Upper lobe of left lung (tissue), 6 donors: ENCODE data around the gene NDUFB10. TPM values are rescaled to one million over a fixed set of nuclear protein-coding genes. Genes with fewer than 3 reads are reported as not detected.

Experiments used
- ATAC-seq, 2 donors: fragments of 200-7000 bp; cut with Tn5 transposase; one replicate each; pipeline ENCODE4 v1.9.1; 2022; ENCODE audit warnings: mild to moderate bottlenecking in 2 of 2, moderate library complexity in 2 of 2; ENCODE audit not compliant: low FRiP score in 2 of 2
- DNase-seq, 2 donors: peaks; one replicate each; pipeline ENCODE4 v3.0.0-alpha.2; 2019 to 2020
- H3K27ac ChIP-seq, 4 donors: fragments of 200-600 bp; sonication (generic); one replicate each; pipeline ENCODE4 v1.5.1; 2016 to 2019
- H3K27me3 ChIP-seq, 4 donors: fragments of 200-600 bp; sonication (generic); one replicate each; pipeline ENCODE4 v1.5.1; 2017 to 2019
- H3K36me3 ChIP-seq, 4 donors: fragments of 200-600 bp; sonication (generic); one replicate each; pipeline ENCODE4 v1.5.1; 2016 to 2019
- H3K4me1 ChIP-seq, 4 donors: fragments of 200-600 bp; sonication (generic); one replicate each; pipeline ENCODE4 v1.5.1; 2018 to 2019
- H3K4me3 ChIP-seq, 4 donors: fragments of 200-600 bp; sonication (generic); one replicate each; pipeline ENCODE4 v1.5.1; 2017 to 2019; ENCODE audit warnings: mild to moderate bottlenecking in 2 of 4, moderate library complexity in 1 of 4
- H3K9me3 ChIP-seq, 4 donors: fragments of 200-600 bp; sonication (generic); one replicate each; pipeline ENCODE4 v1.5.1; 2018 to 2019
- CTCF ChIP-seq, 6 experiments: fragments of 450-650 bp in 4 of 6; fragments of 200-600 bp in 2 of 6; sonication (generic) in 2 of 6; IDR thresholded peaks; one replicate each; pipeline ENCODE4 v1.5.1; 2016 to 2019; ENCODE audit warnings: antibody characterized with exemption in 6 of 6
- EP300 ChIP-seq, 4 donors: sonication (generic); formaldehyde crosslinking; IDR thresholded peaks; one replicate each; pipeline ENCODE4 v1.5.1; 2017; ENCODE audit warnings: antibody characterized with exemption in 4 of 4, control low read depth in 2 of 4
- POLR2A ChIP-seq, 4 donors: fragments of 450-650 bp; IDR thresholded peaks; one replicate each; pipeline ENCODE4 v1.5.1; 2016 to 2017; ENCODE audit warnings: antibody characterized with exemption in 4 of 4, mild to moderate bottlenecking in 2 of 4
- POLR2AphosphoS5 ChIP-seq, 2 donors: sonication (generic); formaldehyde crosslinking; IDR thresholded peaks; one replicate each; pipeline ENCODE4 v1.5.1; 2017; ENCODE audit warnings: antibody characterized with exemption in 2 of 2
- WGBS, 2 donors: methylation state at CpG; one replicate each; pipeline ENCODE4 v1.1.5; 2017 to 2018; 5-methylcytosine and 5-hydroxymethylcytosine counted together
- total RNA-seq, 6 donors: library from RNA; depleted of rRNA in 4 of 6; stranded (reverse); fragments of >200 nt in 4 of 6; gene quantifications; one replicate each; pipeline versions ENCODE4 v1.1.0 to v1.2.1, GENCODE V29; 2016 to 2021
- donor health status: DM: no; HTN: no; CAD: no; lungs with moderate emphysema.
- donor health status: DM: no; HTN: yes; CAD: no; lungs with severe emphysema.

NDUFB10 gene
- 100 to 1,000 TPM in 4 of 6 donors, 10 to 100 TPM in 2; 76.5 to 245 (median 107) TPM for total RNA-seq

DNA sequence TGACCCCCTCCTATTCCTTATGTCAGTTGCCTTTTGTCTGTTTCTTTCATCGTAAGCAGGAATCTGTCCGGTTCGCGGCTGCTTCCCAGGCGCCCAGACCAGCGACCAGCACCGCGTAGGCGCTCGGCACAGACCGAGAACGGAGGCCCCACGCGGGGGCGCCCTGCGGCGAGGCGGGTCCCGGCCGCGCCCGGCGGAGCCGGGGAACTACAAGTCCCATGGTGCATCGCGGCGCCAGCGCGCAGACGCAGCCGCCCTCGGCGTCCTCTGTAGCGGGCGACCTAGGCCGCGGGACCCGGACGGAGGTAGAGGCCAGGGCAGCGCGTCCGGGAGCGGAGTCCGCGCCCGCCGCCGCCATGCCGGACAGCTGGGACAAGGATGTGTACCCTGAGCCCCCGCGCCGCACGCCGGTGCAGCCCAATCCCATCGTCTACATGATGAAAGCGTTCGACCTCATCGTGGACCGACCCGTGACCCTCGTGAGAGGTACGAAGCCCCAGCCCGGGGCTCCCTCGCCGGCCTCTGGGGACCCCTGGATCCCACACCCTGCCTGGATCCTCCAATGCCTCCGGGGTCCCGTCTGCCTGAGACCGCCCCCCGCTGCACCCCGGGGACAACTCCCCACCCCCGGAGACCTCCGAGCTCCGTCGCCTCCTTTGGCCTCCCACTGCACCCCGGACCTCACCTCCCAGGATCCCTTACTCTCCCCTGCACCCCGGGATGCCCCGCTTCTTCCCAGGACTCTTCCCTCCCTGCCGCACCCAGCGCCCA, at the start of gene NDUFB10:
Gene NDUFB10, plus strand, starts transcription at position 270 of the 771 bp plus-strand sequence. Its CDS starts 87 bp downstream, at position 357.
- ATAC-seq = peak; percentile 95 to 98
- DNase-seq = peak; percentile 95 to 99
- no peaks in the 10 kb centered on the region for H3K9me3 ChIP-seq
- peaks cover 21 to 43% (median 26%) of the 10 kb centered on the region in 4 donors for H3K4me1 ChIP-seq
- no peaks in the 10 kb centered on the region for H3K27me3 ChIP-seq
- peak within 1 kb of the TSS; percentile 79 to 94 (median 90) for H3K27ac ChIP-seq
- TF ChIP-seq CTCF (IDR thresholded peaks at IDR 0.05) (peak; percentile 60 to 92 (median 76)), EP300 (IDR thresholded peaks at IDR 0.05) (no peak), POLR2AphosphoS5 (IDR thresholded peaks at IDR 0.05) (peak; percentile 87 to 97), POLR2A (IDR thresholded peaks at IDR 0.05) (peak in 3 of 4 donors; percentile 1 to 97 (median 97))
- peaks cover 14 to 34% (median 23%) of the 10 kb centered on the region in 4 donors for H3K36me3 ChIP-seq
- 0 to 1% methylated on average over 23 to 71 of the region's 79 CpGs for WGBS, 2 donors
- peak within 1 kb of the TSS; percentile 72 to 96 (median 94) for H3K4me3 ChIP-seq

DNA sequence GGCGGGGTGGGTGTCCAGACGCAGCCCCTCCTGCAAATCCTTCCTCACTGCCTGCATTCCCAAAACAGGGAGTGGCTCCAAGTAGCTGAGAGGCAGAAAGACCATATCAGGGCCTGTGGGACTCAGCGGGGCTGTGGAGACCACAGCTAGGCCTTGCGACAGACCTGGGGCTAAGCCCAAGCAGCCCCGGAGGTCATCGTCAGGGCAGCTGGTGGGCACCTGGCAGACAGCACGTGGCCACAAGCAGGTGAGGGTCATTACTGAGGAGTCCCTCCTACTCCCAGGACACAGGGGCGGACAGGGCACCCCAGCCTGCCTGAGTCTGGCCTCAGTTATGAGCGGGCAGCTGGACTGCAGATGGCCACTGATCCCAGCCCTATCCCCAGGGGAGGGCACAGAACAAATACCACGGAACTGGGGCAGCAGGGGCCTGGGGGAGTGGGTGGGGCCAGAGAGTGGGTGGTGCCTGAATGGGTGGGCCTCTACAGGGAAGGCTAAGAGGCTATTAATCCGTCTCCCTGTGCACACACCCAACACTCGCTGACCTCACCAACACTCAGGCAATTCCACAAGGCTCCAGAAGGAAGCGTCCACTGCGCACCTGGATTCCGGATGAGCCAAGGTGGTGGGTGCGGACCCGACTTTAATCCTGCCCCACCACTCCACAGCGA, 49.6 kb upstream of the NDUFB10 start:
- DNase-seq (no peak), ATAC-seq (no peak)
- Histone ChIP-seq H3K4me1 (peaks cover 0 to 22% (median 10%) of the 10 kb centered on the region in 4 donors), H3K9me3 (no peaks in the 10 kb centered on the region), H3K4me3 (no peak overlapping the region), H3K27me3 (no peaks in the 10 kb centered on the region), H3K36me3 (no peaks in the 10 kb centered on the region), H3K27ac (peak overlapping the region in 1 of 4 donors; percentile 52)
- TF ChIP-seq EP300 (IDR thresholded peaks at IDR 0.05) (no peak), CTCF (IDR thresholded peaks at IDR 0.05) (no peak), POLR2AphosphoS5 (IDR thresholded peaks at IDR 0.05) (no peak), POLR2A (IDR thresholded peaks at IDR 0.05) (no peak)
- WGBS, 2 donors = 67 to 73% methylated on average over 10 to 15 of the region's 18 CpGs

- H3K27me3 ChIP-seq = no peaks in the 10 kb centered on the region
- no peak overlapping the region for H3K4me3 ChIP-seq
- ATAC-seq (no peak), DNase-seq (peak in 1 of 2 donors; percentile 82)
- peaks cover 0 to 14% (median 7%) of the 10 kb centered on the region in 4 donors for H3K4me1 ChIP-seq
- H3K27ac ChIP-seq = no peak overlapping the region
- H3K36me3 ChIP-seq = no peaks in the 10 kb centered on the region
- 84 to 89% methylated on average over 39 to 59 of the region's 59 CpGs for WGBS, 2 donors
- no peaks in the 10 kb centered on the region for H3K9me3 ChIP-seq
- TF ChIP-seq CTCF (IDR thresholded peaks at IDR 0.05) = no peak
- no peak for TF ChIP-seq POLR2A (IDR thresholded peaks at IDR 0.05)
- no peak for TF ChIP-seq EP300 (IDR thresholded peaks at IDR 0.05)
- TF ChIP-seq POLR2AphosphoS5 (IDR thresholded peaks at IDR 0.05) = no peak
These were observed 47.7 kb upstream of the NDUFB10 start for GRCh38 chr16:1911467-1912214.

DNA sequence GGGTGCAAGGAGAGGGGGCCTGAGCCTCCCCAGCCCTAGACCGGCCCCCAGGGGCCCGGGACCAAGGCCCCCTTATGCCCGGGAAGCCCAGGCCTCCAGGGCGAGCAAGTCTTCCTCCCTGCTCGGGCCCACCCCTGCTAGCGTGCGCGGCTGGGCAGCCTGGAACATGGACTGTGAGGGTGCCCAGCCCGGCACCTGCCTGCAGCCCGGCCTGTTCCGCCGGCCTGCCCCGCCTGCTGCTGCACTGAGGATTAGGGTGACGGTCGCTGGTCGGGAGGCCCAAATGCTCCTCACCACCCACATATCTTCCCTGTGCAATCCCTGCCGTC, 47.2 kb upstream of the NDUFB10 start:
- peaks cover 0 to 2% (median 1%) of the 10 kb centered on the region in 4 donors for H3K27me3 ChIP-seq
- TF ChIP-seq POLR2A (IDR thresholded peaks at IDR 0.05) (no peak), POLR2AphosphoS5 (IDR thresholded peaks at IDR 0.05) (no peak), CTCF (IDR thresholded peaks at IDR 0.05) (no peak), EP300 (IDR thresholded peaks at IDR 0.05) (no peak)
- peaks cover 0 to 14% (median 7%) of the 10 kb centered on the region in 4 donors for H3K4me1 ChIP-seq
- H3K9me3 ChIP-seq = no peaks in the 10 kb centered on the region
- DNase-seq (peak in 1 of 2 donors; percentile 76), ATAC-seq (no peak)
- no peaks in the 10 kb centered on the region for H3K36me3 ChIP-seq
- H3K4me3 ChIP-seq = no peak overlapping the region
- WGBS, 2 donors = 77 to 84% methylated on average over 11 to 15 of the region's 17 CpGs
- H3K27ac ChIP-seq = no peak overlapping the region
